ENCODE measurements around the gene XRRA1. TPM values are rescaled to one million over a fixed set of nuclear protein-coding genes. Genes with fewer than 3 reads are reported as not detected.

Gene XRRA1
- total RNA-seq, 2 donors from 2014 or later = 7.2 to 9.0 TPM

DNA sequence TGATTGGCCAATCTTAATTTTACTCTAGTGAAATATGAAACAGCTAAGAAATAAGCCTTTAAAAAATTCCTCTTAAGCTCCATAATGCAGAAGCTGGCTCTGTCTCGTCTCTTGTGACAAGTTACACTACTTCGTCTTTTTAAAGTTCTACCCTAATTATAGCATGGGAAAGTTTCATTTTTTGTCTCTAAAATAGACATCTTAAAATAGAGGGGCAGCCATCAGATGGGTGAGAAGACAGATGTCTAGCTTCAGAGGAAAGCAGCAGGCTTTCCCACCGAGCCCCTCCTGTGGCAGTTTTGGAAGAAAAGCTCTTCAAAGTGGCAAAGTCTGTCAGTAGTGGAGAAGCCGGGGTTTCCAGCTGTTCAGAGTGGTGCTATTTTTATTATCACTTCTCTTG is 39.5 kb downstream of the XRRA1 start:
- Histone ChIP-seq H3K9me3 (ENCODE audit: control insufficient read depth, low read length) (no peaks in the 10 kb centered on the region), H3K4me1 (ENCODE audit: control insufficient read depth, insufficient read depth, low read length) (no peaks in the 10 kb centered on the region), H3K9ac (ENCODE audit: extremely low read depth, low read length, poor library complexity, severe bottlenecking) (no peak overlapping the region), H3K27me3 (ENCODE audit: control insufficient read depth, insufficient read depth, low read length, poor library complexity, severe bottlenecking) (no peaks in the 10 kb centered on the region), H3K4me3 (ENCODE audit: low read length) (no peak overlapping the region), H3K27ac (ENCODE audit: low read depth, low read length) (no peak overlapping the region), H3K36me3 (ENCODE audit: control insufficient read depth, insufficient read depth, low read length) (peaks cover 22% of the 10 kb centered on the region)
- H3K27ac Mint-ChIP-seq = no peak overlapping the region
- DNase-seq = no peak
- H3K4me1 Mint-ChIP-seq = no peaks in the 10 kb centered on the region
- TF ChIP-seq, protein P1, sequence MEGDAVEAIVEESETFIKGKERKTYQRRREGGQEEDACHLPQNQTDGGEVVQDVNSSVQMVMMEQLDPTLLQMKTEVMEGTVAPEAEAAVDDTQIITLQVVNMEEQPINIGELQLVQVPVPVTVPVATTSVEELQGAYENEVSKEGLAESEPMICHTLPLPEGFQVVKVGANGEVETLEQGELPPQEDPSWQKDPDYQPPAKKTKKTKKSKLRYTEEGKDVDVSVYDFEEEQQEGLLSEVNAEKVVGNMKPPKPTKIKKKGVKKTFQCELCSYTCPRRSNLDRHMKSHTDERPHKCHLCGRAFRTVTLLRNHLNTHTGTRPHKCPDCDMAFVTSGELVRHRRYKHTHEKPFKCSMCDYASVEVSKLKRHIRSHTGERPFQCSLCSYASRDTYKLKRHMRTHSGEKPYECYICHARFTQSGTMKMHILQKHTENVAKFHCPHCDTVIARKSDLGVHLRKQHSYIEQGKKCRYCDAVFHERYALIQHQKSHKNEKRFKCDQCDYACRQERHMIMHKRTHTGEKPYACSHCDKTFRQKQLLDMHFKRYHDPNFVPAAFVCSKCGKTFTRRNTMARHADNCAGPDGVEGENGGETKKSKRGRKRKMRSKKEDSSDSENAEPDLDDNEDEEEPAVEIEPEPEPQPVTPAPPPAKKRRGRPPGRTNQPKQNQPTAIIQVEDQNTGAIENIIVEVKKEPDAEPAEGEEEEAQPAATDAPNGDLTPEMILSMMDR (conservative IDR thresholded peaks at IDR 0.05) = no peak
- H3K36me3 Mint-ChIP-seq (ENCODE audit: low read depth) = peaks cover 7% of the 10 kb centered on the region
- WGBS, 2 experiments (ENCODE audit: insufficient coverage in 1 of 2, insufficient read length in 1 of 2) = 95 to 100% methylated on average over 3 to 4 of the region's 4 CpGs
- H3K27me3 Mint-ChIP-seq (ENCODE audit: insufficient read depth) = no peaks in the 10 kb centered on the region
- no peak overlapping the region for H3K4me3 Mint-ChIP-seq
- no peaks in the 10 kb centered on the region for H3K9me3 Mint-ChIP-seq

DNA sequence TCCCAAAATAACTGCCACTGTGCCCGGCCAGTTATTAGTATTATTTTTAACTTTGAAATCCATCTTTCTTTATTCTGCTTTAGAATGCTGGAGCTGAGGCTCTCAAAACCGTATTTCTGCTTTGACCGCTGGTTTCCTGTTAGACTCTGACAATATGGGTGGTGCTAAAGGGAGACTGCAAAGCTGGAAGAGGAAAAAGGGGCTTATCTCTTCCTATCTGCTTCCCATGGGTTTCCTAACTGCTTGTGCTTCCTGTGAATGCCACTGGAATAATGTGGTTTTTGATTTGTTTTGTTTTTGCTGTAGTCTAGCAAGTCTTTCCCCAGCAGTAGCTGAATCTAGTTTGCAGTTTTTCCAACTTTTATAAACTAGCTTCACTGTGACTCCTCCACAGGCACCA is 43.6 kb downstream of the XRRA1 start:
- DNase-seq = no peak
- no peak overlapping the region for H3K4me3 ChIP-seq (ENCODE audit: low read length)
- Mint-ChIP-seq H3K4me3 (no peak overlapping the region), H3K36me3 (ENCODE audit: low read depth) (peaks cover 21% of the 10 kb centered on the region), H3K27ac (no peak overlapping the region), H3K9me3 (peaks cover 24% of the 10 kb centered on the region), H3K27me3 (ENCODE audit: insufficient read depth) (no peaks in the 10 kb centered on the region), H3K4me1 (no peaks in the 10 kb centered on the region)
- no peaks in the 10 kb centered on the region for H3K4me1 ChIP-seq (ENCODE audit: control insufficient read depth, insufficient read depth, low read length)
- peaks cover 30% of the 10 kb centered on the region for H3K36me3 ChIP-seq (ENCODE audit: control insufficient read depth, insufficient read depth, low read length)
- H3K27ac ChIP-seq (ENCODE audit: low read depth, low read length) = no peak overlapping the region
- no peak overlapping the region for H3K9ac ChIP-seq (ENCODE audit: extremely low read depth, low read length, poor library complexity, severe bottlenecking)
- 89 to 92% methylated on average over 3 of the region's 3 CpGs for WGBS, 2 experiments (ENCODE audit: insufficient coverage in 1 of 2, insufficient read length in 1 of 2)
- TF ChIP-seq, protein P1 (conservative IDR thresholded peaks at IDR 0.05) = no peak
- peaks cover 23% of the 10 kb centered on the region for H3K9me3 ChIP-seq (ENCODE audit: control insufficient read depth, low read length)
- no peaks in the 10 kb centered on the region for H3K27me3 ChIP-seq (ENCODE audit: control insufficient read depth, insufficient read depth, low read length, poor library complexity, severe bottlenecking)

DNA sequence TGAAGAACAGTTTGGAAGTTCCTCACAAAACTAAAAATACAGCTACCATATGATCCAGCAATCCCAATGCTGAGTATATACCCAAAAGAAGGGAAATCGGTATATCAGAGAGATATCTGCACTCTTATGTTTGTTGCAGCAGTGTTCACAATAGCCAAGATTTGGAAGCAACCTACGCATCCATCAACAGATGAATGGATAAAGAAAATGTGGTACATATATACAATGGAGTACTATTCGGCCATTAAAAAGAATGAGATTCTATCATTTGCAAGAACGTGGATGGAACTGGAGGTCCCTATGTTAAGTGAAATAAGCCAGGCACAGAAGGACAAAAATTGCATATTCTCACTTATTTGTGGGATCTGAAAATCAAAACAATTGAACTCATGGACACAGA is 46.5 kb downstream of the XRRA1 start:
- no peaks in the 10 kb centered on the region for H3K4me1 ChIP-seq (ENCODE audit: control insufficient read depth, insufficient read depth, low read length)
- H3K9ac ChIP-seq (ENCODE audit: extremely low read depth, low read length, poor library complexity, severe bottlenecking) = no peak overlapping the region
- H3K4me3 ChIP-seq (ENCODE audit: low read length) = no peak overlapping the region
- Mint-ChIP-seq H3K27me3 (ENCODE audit: insufficient read depth) (no peaks in the 10 kb centered on the region), H3K4me3 (no peak overlapping the region), H3K27ac (no peak overlapping the region), H3K9me3 (peaks cover 46% of the 10 kb centered on the region), H3K4me1 (no peaks in the 10 kb centered on the region), H3K36me3 (ENCODE audit: low read depth) (peaks cover 28% of the 10 kb centered on the region)
- H3K9me3 ChIP-seq (ENCODE audit: control insufficient read depth, low read length) = peaks cover 47% of the 10 kb centered on the region
- H3K27me3 ChIP-seq (ENCODE audit: control insufficient read depth, insufficient read depth, low read length, poor library complexity, severe bottlenecking) = no peaks in the 10 kb centered on the region
- H3K36me3 ChIP-seq (ENCODE audit: control insufficient read depth, insufficient read depth, low read length) = peaks cover 30% of the 10 kb centered on the region
- H3K27ac ChIP-seq (ENCODE audit: low read depth, low read length) = no peak overlapping the region
- 96 to 100% methylated on average over 4 of the region's 4 CpGs for WGBS, 2 experiments (ENCODE audit: insufficient coverage in 1 of 2, insufficient read length in 1 of 2)
- no peak for DNase-seq
- TF ChIP-seq, protein P1 (conservative IDR thresholded peaks at IDR 0.05) = no peak
